GM18520 (cell line): Measurements from ENCODE around the gene LCP2.

Experiments
- ATAC-seq: cut with Tn5 transposase; IDR thresholded peaks from one replicate; pipeline ENCODE4 v1.9.1; 2021; ENCODE audit not compliant: unreplicated experiment

Gene LCP2

GRCh38 chr5:170276140-170276539 lies 21.4 kb downstream of the LCP2 start:
- no peak for ATAC-seq

- ATAC-seq = no peak
Observed at GRCh38 chr5:170275376-170275994, 22.1 kb downstream of the LCP2 start.

- ATAC-seq = no peak
Observed at GRCh38 chr5:170273968-170274710, 23.4 kb downstream of the LCP2 start.

- no peak for ATAC-seq
Observed at GRCh38 chr5:170270293-170271069, 27.1 kb downstream of the LCP2 start.

- no peak for ATAC-seq
Observed at GRCh38 chr5:170269579-170269978, 28.0 kb downstream of the LCP2 start.

- no peak for ATAC-seq
Observed at GRCh38 chr5:170268884-170269283, 28.7 kb downstream of the LCP2 start.

GRCh38 chr5:170268153-170268689 lies 29.4 kb downstream of the LCP2 start:
- ATAC-seq = no peak

GRCh38 chr5:170267431-170268152 lies 30.0 kb downstream of the LCP2 start:
- no peak for ATAC-seq

- no peak for ATAC-seq
Observed at GRCh38 chr5:170266570-170267381, 30.8 kb downstream of the LCP2 start.

- ATAC-seq = no peak
Observed at GRCh38 chr5:170265522-170265921, 32.1 kb downstream of the LCP2 start.

- no peak for ATAC-seq
Observed at GRCh38 chr5:170263906-170264305, 33.7 kb downstream of the LCP2 start.

GRCh38 chr5:170262061-170263045 lies 35.2 kb downstream of the LCP2 start:
- no peak for ATAC-seq

GRCh38 chr5:170261528-170262043 lies 36.0 kb downstream of the LCP2 start:
- no peak for ATAC-seq

- ATAC-seq = no peak
Observed at GRCh38 chr5:170257370-170257769, 40.2 kb downstream of the LCP2 start.

- ATAC-seq = no peak
Observed at GRCh38 chr5:170256571-170256970, 41.0 kb downstream of the LCP2 start.

GRCh38 chr5:170254056-170254455 lies 43.5 kb downstream of the LCP2 start:
- ATAC-seq = peak; percentile 97

GRCh38 chr5:170252720-170253350 lies 44.7 kb downstream of the LCP2 start:
- ATAC-seq = no peak

- ATAC-seq = no peak
Observed at GRCh38 chr5:170252109-170252508, 45.5 kb downstream of the LCP2 start.
